ENCODE results near the gene SLC22A23.
A peak's percentile ranks its signal among the peaks of the same experiment; 100 is the strongest.
"Not testable (repeated sequence)": the region's sequence is repeated elsewhere in the genome, so short reads cannot be mapped to it uniquely, and the experiment has no call there.

SLC22A23 gene

DNA sequence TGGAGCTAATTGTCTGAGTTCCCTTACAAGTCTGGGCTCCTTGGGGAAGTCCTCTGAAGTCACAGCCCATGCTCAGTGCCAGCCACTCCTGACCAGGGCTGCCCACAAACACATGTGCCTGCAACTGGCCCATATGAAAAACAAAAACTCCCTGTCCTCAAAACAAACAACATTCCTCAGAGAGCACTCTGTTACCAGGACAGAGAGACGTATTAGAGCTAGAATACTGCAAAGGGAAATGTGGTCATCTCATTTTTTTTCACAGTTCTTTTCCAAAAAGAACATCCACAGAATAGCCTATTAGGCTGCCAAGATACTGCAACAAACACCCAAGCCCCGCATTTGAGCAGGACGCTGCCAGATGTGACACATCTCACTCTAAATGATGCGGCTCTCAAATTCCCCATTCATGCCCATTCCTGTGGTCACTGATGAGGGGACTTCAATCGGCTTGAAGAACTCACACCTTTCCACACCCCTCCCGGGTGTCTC is 71.1 kb downstream of the SLC22A23 start:
- no peak for DNase-seq (ENCODE audit: low read depth in 2 of 2)

GRCh38 chr6:3385181-3385580 is 71.7 kb downstream of the SLC22A23 start:
- DNase-seq (ENCODE audit: low read depth in 2 of 2): not testable (repeated sequence)

GRCh38 chr6:3384241-3385143 is 72.4 kb downstream of the SLC22A23 start:
- DNase-seq (ENCODE audit: low read depth in 2 of 2): no peak

DNA sequence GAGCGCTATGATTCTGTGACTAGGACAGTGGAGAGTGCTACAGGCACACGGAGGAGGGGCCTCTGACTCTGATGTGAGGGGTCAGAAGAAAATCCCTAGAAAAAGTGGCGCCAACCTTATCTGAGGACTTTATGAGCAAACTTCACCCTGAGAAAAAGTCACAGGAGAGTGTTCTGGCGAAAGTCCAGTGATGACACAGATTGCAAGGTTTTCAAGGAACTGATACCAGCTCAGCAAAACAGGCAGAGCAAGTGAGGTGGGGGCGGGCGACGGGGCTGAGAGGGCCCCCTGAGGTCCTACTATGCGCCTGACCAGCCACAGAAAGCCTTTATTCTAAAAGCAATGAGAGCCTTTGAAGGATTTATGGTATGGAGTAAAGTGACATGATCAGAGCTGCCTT is 73.3 kb downstream of the SLC22A23 start:
- DNase-seq (ENCODE audit: low read depth in 2 of 2): no peak

GRCh38 chr6:3382326-3383279 is 74.2 kb downstream of the SLC22A23 start:
- DNase-seq (ENCODE audit: low read depth in 2 of 2): no peak

DNA sequence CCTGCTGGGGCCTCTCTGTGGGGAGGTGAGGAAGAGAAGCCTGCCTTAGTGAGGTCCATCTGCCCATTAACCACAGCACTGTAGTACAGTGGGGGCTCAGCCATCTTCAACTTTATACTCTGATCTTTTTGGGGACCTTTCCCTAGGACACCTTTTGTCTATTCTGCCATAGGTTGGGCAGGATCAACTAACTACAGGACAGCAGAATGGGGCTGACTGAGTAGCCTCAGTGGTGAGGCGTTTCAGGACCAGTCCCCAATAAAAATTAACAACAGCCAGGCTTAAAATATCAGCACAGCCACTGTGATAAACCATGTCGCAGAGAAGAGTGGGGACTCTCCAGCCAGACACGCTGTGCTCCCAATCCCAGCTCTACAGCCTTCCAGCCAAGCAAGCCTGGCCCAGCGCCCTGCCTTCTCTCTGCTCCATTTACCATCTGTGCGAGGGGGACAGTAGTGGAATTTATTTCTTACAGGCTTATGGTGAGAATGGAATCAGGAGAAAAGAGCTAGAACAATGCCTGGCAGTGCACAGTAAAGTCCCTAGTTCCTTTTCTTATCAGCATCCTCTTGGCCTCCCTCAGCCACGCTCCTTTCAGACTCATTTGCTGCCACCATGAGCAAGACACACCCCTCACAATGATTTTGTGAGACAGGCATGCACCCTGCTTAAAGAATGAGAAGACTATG is 75.5 kb downstream of the SLC22A23 start:
- no peak for DNase-seq (ENCODE audit: low read depth in 2 of 2)

DNA sequence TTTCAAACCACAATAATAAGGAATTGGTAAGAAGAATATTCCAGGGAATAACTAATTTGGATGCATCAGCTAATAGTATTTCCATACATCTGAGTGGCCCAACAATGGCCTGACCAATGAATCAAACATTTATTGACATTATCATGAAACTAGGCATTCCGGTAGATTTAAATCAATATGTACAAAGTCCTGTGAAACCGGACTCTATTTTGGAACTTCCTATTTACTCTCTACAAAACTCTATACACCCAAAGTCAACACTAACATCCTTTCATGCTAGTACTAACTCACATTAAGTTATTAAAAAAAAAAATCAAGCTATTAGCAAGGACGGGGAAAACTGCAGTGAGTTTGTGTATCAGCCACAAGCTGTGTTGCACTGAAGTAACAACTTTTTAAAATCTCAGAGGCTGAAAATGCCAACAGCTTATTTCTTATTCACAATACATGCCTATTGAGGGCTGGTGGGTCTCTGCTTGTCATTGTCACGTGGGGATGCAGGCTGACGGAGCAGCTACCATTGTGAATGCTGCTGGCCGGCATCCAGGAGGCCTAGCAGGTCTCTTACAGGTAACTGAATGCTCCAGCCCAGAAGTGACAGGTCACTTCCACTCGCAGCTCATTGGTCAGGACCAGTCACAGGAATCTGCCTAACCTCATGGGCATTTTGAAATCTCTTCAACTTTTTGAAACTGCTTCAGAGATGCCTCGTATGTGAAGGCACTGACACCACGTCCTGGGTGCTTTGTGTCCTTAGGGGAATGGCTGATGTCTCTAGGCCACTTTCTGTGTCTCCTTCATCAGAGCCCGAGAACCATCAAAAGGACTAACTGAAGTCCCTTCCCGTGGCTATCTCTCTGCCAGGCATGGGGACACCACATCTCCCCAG is 76.3 kb downstream of the SLC22A23 start:
- DNase-seq (ENCODE audit: low read depth in 2 of 2): no peak

GRCh38 chr6:3379482-3380060 is 77.3 kb downstream of the SLC22A23 start:
- DNase-seq (ENCODE audit: low read depth in 2 of 2): peak; percentile 38 to 44

GRCh38 chr6:3378808-3379207 is 78.0 kb downstream of the SLC22A23 start:
- DNase-seq (ENCODE audit: low read depth in 2 of 2): not testable (repeated sequence)

DNA sequence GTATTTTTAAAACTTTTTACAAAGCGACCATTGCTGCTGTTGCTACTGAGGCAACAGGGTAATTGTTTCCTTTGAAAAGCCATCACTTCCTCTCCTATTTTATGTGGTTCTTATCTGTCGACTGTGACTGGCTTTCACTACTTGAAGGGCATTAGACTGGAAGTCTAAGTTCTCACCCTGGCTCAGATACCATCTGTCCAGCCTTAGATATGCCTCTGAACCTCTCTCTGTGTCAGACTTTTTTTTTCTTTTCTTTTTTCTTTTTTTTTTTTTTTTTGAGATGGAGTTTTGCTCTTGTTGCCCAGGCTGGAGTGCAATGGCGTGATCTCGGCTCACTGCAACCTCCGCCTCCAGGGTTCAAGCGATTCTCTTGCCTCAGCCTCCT is 78.5 kb downstream of the SLC22A23 start:
- DNase-seq (ENCODE audit: low read depth in 2 of 2): not testable (repeated sequence)

- no peak for DNase-seq (ENCODE audit: low read depth in 2 of 2)
These were observed 79.1 kb downstream of the SLC22A23 start for GRCh38 chr6:3377536-3378397.

DNA sequence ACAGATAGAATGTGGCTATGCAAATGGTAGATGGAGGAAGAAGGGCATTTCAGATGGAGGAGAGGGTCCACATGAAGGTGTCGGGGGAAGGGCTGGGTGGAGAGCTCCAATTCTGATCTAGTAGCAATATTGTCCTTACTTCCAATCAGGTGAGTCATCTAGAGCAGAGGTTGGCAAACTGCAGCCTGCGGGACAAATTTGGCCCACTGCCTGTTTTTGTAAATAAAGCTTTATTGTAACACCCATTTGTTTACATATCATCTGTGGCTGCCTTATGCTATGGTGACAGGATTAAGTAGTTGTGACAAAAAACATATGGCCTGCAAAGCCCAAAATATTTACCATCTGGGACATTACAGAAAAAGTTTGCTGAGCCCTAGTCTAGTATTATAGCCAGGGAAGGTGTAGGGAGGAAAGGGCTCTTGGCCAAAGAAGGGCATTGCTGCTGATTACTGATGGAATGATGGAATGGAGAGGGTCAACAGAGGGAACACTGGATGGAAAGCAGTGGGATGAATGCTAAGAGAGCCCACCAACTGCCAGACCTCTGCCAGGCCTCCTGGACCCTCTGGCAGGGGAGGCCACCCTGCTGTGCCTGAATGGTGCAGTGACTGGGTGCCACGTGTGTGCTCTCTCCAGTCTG is 79.8 kb downstream of the SLC22A23 start:
- DNase-seq (ENCODE audit: low read depth in 2 of 2): no peak

GRCh38 chr6:3376064-3376463 is 80.8 kb downstream of the SLC22A23 start:
- no peak for DNase-seq (ENCODE audit: low read depth in 2 of 2)

GRCh38 chr6:3373597-3374203 is 83.2 kb downstream of the SLC22A23 start:
- DNase-seq (ENCODE audit: low read depth in 2 of 2): no peak

DNA sequence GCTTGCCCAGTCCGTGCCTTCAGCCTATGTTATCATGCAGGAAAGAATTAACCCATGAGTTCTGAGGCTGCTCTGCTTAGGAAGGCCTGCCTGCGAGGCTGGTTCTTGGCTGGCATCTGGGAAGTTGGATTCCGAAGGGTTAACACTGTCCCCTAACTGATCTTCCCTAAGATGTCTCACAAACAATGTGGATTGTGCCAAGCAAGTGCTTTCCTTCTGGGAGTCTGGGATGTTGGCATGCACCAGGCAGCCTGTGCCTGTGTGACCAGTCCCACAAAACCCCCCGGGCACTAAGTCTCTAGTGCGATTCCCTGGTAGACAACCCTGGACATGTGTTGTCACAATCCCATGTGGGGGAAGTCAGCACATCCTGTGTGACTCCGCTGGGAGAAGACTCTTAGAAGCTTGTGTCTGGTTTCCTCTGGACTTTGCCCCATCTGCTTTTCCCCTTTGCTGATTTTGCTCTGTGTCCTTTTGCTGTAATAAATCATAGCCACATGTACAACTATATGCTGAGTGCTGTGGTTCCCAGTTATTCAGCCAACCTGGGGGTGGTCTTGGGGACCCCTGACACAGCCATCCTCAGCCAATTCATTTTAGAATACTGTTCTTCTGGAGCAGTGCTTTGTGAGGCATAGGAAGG is 83.8 kb downstream of the SLC22A23 start:
- DNase-seq (ENCODE audit: low read depth in 2 of 2): no peak

GRCh38 chr6:3372184-3372846 is 84.5 kb downstream of the SLC22A23 start:
- no peak for DNase-seq (ENCODE audit: low read depth in 2 of 2)

- DNase-seq (ENCODE audit: low read depth in 2 of 2): no peak
These were observed 85.5 kb downstream of the SLC22A23 start for GRCh38 chr6:3371222-3371949.

Data from fibroblast of skin of left quadriceps (primary cell).